Suprapubic skin (tissue), 4 donors: ENCODE results near the gene TMEM132D. TPM values are rescaled to one million over a fixed set of nuclear protein-coding genes. Genes with fewer than 3 reads are reported as not detected.

Experiments
- DNase-seq, 2 donors: peaks; one replicate each; pipeline ENCODE4 v3.0.0-alpha.2; 2019; ENCODE audit warnings: low spot score in 2 of 2
- H3K27ac ChIP-seq: fragments of 200-600 bp; sonication (generic); one replicate; pipeline ENCODE4 v1.5.1; 2019
- H3K27me3 ChIP-seq: fragments of 200-600 bp; sonication (generic); one replicate; pipeline ENCODE4 v1.5.1; 2019
- H3K36me3 ChIP-seq: fragments of 200-600 bp; sonication (generic); one replicate; pipeline ENCODE4 v1.5.1; 2019
- H3K4me1 ChIP-seq: fragments of 200-600 bp; sonication (generic); one replicate; pipeline ENCODE4 v1.5.1; 2019
- H3K4me3 ChIP-seq: fragments of 200-600 bp; sonication (generic); one replicate; pipeline ENCODE4 v1.5.1; 2019; ENCODE audit warnings: mild to moderate bottlenecking
- H3K9me3 ChIP-seq: fragments of 200-600 bp; sonication (generic); one replicate; pipeline ENCODE4 v1.5.1; 2019
- EP300 ChIP-seq: sonication (generic); formaldehyde crosslinking; IDR thresholded peaks from one replicate; pipeline ENCODE4 v1.6.1; 2017; ENCODE audit warnings: antibody characterized with exemption
- POLR2A ChIP-seq, 2 donors: fragments of 450-650 bp; IDR thresholded peaks; one replicate each; pipeline ENCODE4 v1.6.1; 2017; ENCODE audit warnings: antibody characterized with exemption in 2 of 2, mild to moderate bottlenecking in 2 of 2, moderate library complexity in 2 of 2
- POLR2AphosphoS5 ChIP-seq, 3 donors: sonication (generic); formaldehyde crosslinking; IDR thresholded peaks; one replicate each; pipeline ENCODE4 v1.6.1; 2017; ENCODE audit warnings: antibody characterized with exemption in 3 of 3
- WGBS: methylation state at CpG from one replicate; pipeline ENCODE4 v1.1.5; 2018; 5-methylcytosine and 5-hydroxymethylcytosine counted together
- total RNA-seq, 4 donors: library from RNA; depleted of rRNA; stranded (reverse); fragments of >200 nt; gene quantifications; one replicate each; pipeline ENCODE4 v1.1.0, GENCODE V29; 2016
- TF ChIP-seq, protein P1 (sequence below), 2 donors: fragments of 200-600 bp in 1 of 2; fragments of 450-650 bp in 1 of 2; sonication (generic) in 1 of 2; IDR thresholded peaks; one replicate each; pipeline ENCODE4 v1.5.1; 2016 to 2019; ENCODE audit warnings: antibody characterized with exemption in 2 of 2, mild to moderate bottlenecking in 1 of 2, moderate library complexity in 1 of 2

The TMEM132D gene
- total RNA-seq, 4 donors from 2014 or later, result 0.10 to 0.64 TPM; not detected in 2

DNA sequence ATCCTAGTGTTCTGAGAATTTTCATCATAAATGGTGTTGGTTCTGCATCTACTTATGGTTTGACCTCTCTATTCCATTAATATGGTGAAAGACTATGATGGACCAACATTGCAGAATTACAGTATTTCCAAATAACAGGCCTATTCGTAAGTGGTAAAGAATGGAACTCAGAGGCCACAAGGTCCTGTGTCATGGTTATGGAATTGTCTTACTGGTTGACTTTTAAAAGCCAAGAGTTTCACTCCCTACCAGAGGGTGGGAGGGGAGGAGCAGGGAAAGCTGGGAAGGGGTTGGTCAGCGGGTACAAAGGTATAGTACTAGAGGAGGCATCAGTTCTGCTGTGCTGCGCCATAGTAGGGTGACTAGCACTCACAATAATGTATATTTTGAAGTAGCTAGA, 153.4 kb downstream of the TMEM132D start:
- no peaks in the 10 kb centered on the region for H3K36me3 ChIP-seq
- no peak for DNase-seq
- 72% methylated on average over 3 of the region's 3 CpGs for WGBS
- no peaks in the 10 kb centered on the region for H3K4me1 ChIP-seq
- H3K27me3 ChIP-seq, result no peaks in the 10 kb centered on the region
- no peak overlapping the region for H3K4me3 ChIP-seq
- TF ChIP-seq EP300 (no peak), POLR2AphosphoS5 (IDR thresholded peaks at IDR 0.05) (no peak), POLR2A (IDR thresholded peaks at IDR 0.05) (no peak)
- TF ChIP-seq, protein P1, sequence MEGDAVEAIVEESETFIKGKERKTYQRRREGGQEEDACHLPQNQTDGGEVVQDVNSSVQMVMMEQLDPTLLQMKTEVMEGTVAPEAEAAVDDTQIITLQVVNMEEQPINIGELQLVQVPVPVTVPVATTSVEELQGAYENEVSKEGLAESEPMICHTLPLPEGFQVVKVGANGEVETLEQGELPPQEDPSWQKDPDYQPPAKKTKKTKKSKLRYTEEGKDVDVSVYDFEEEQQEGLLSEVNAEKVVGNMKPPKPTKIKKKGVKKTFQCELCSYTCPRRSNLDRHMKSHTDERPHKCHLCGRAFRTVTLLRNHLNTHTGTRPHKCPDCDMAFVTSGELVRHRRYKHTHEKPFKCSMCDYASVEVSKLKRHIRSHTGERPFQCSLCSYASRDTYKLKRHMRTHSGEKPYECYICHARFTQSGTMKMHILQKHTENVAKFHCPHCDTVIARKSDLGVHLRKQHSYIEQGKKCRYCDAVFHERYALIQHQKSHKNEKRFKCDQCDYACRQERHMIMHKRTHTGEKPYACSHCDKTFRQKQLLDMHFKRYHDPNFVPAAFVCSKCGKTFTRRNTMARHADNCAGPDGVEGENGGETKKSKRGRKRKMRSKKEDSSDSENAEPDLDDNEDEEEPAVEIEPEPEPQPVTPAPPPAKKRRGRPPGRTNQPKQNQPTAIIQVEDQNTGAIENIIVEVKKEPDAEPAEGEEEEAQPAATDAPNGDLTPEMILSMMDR (IDR thresholded peaks at IDR 0.05), result no peak
- no peak overlapping the region for H3K27ac ChIP-seq
- H3K9me3 ChIP-seq, result no peaks in the 10 kb centered on the region

DNA sequence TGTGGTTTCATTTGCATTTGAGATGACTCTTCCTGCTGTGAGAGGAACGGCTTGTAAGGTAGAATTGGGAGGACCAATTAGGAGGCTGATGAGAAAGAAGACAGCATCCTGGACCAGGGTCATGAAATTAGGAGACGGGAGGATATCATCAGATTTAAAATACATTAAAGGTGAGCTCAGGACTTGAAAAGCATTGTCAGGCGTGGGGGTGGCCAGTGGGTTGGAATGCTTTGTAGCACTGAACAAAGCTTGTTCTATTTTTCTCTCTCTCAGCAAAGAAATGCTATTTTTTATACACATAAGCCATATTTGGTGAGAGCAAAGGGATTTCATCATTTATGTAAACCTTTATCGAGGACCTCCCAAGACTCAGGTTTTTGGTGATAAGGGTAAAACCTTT, 157.5 kb downstream of the TMEM132D start:
- Histone ChIP-seq H3K4me1 (no peaks in the 10 kb centered on the region), H3K27me3 (no peaks in the 10 kb centered on the region), H3K27ac (no peak overlapping the region), H3K36me3 (no peaks in the 10 kb centered on the region), H3K4me3 (no peak overlapping the region), H3K9me3 (no peaks in the 10 kb centered on the region)
- TF ChIP-seq POLR2AphosphoS5 (IDR thresholded peaks at IDR 0.05) (no peak), POLR2A (IDR thresholded peaks at IDR 0.05) (no peak), EP300 (no peak)
- TF ChIP-seq, protein P1 (IDR thresholded peaks at IDR 0.05), result no peak
- 78% methylated on average over 4 of the region's 4 CpGs for WGBS
- no peak for DNase-seq

DNA sequence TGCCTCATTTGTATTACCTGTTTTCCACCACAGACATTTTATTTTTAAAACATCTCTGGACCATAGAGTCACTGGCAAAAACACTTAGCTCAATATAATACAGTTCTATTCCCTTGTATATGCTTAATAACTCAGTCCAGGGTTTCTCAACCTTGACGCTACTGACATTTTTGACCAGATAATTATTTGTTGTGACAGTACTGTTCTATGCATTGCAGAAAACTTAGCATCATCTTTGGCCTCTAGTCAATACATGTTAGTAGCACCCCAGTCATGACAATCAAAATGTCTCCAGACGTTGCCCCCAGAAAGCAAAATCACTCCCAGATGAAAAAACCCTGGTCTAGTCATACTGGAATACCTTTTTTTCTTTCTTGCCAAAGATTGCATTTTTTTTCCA, 174.7 kb downstream of the TMEM132D start:
- H3K9me3 ChIP-seq, result peaks cover 5% of the 10 kb centered on the region
- DNase-seq, result no peak
- H3K27me3 ChIP-seq, result no peaks in the 10 kb centered on the region
- TF ChIP-seq EP300 (no peak), POLR2A (IDR thresholded peaks at IDR 0.05) (no peak), POLR2AphosphoS5 (IDR thresholded peaks at IDR 0.05) (no peak)
- TF ChIP-seq, protein P1 (IDR thresholded peaks at IDR 0.05), result no peak
- WGBS, result 75% methylated on average over 2 of the region's 2 CpGs
- no peaks in the 10 kb centered on the region for H3K36me3 ChIP-seq
- H3K4me3 ChIP-seq, result no peak overlapping the region
- H3K27ac ChIP-seq, result no peak overlapping the region
- no peaks in the 10 kb centered on the region for H3K4me1 ChIP-seq

GRCh38 chr12:129727100-129727499, 176.7 kb downstream of the TMEM132D start:
- H3K27me3 ChIP-seq, result no peaks in the 10 kb centered on the region
- 83% methylated on average over 3 of the region's 3 CpGs for WGBS
- no peaks in the 10 kb centered on the region for H3K36me3 ChIP-seq
- no peak overlapping the region for H3K4me3 ChIP-seq
- H3K27ac ChIP-seq, result no peak overlapping the region
- H3K9me3 ChIP-seq, result peaks cover 5% of the 10 kb centered on the region
- no peaks in the 10 kb centered on the region for H3K4me1 ChIP-seq
- DNase-seq, result no peak
- TF ChIP-seq POLR2A (IDR thresholded peaks at IDR 0.05) (no peak), EP300 (no peak), POLR2AphosphoS5 (IDR thresholded peaks at IDR 0.05) (no peak)
- TF ChIP-seq, protein P1 (IDR thresholded peaks at IDR 0.05), result no peak

DNA sequence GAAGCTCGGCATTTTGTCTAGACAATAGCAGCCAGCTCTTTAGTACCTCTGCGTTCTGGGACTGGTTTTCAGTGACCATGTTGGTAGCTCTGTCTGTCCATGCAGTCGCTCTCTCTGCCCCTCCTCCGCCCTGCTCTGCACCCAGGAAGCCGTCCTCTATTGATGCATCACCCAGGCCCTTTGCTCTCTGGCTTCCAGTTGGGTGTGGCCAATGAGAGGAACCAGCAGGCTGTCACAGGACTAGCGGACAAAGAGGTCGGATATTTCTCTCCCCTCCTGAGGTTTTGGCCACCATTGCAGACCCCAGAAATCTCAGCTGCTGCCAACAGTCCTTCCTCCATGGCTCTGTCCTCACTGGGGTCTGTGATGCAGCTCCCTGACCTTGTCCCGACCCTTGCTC, 180.6 kb downstream of the TMEM132D start:
- Histone ChIP-seq H3K9me3 (peaks cover 5% of the 10 kb centered on the region), H3K36me3 (no peaks in the 10 kb centered on the region), H3K4me1 (no peaks in the 10 kb centered on the region), H3K27ac (no peak overlapping the region), H3K4me3 (no peak overlapping the region), H3K27me3 (no peaks in the 10 kb centered on the region)
- TF ChIP-seq POLR2A (IDR thresholded peaks at IDR 0.05) (no peak), POLR2AphosphoS5 (IDR thresholded peaks at IDR 0.05) (no peak), EP300 (no peak)
- TF ChIP-seq, protein P1 (IDR thresholded peaks at IDR 0.05), result no peak
- WGBS, result 78% methylated on average over 8 of the region's 8 CpGs
- no peak for DNase-seq
